Measurements from ENCODE around the gene PROM2. TPM values are rescaled to one million over a fixed set of nuclear protein-coding genes. Genes with fewer than 3 reads are reported as not detected.

Gene PROM2
- total RNA-seq, 2 donors from 2014 or later: 2.2 to 2.3 TPM

GRCh38 chr2:95325590-95326432 is 51.6 kb downstream of the PROM2 start:
- H3K27ac Mint-ChIP-seq: no peak overlapping the region
- Histone ChIP-seq H3K9me3 (ENCODE audit: control insufficient read depth, low read length) (peaks cover 3% of the 10 kb centered on the region), H3K9ac (ENCODE audit: extremely low read depth, low read length, poor library complexity, severe bottlenecking) (no peak overlapping the region), H3K27ac (ENCODE audit: low read depth, low read length) (no peak overlapping the region), H3K4me3 (ENCODE audit: low read length) (no peak overlapping the region), H3K36me3 (ENCODE audit: control insufficient read depth, insufficient read depth, low read length) (no peaks in the 10 kb centered on the region), H3K4me1 (ENCODE audit: control insufficient read depth, insufficient read depth, low read length) (no peaks in the 10 kb centered on the region), H3K27me3 (ENCODE audit: control insufficient read depth, insufficient read depth, low read length, poor library complexity, severe bottlenecking) (no peaks in the 10 kb centered on the region)
- no peaks in the 10 kb centered on the region for H3K4me1 Mint-ChIP-seq
- no peak for DNase-seq
- no peaks in the 10 kb centered on the region for H3K27me3 Mint-ChIP-seq (ENCODE audit: insufficient read depth)
- 92 to 94% methylated on average over 10 of the region's 10 CpGs for WGBS, 2 experiments (ENCODE audit: insufficient coverage in 1 of 2, insufficient read length in 1 of 2)
- no peak overlapping the region for H3K4me3 Mint-ChIP-seq
- H3K9me3 Mint-ChIP-seq: no peaks in the 10 kb centered on the region
- TF ChIP-seq CTCF (conservative IDR thresholded peaks at IDR 0.05): no peak
- H3K36me3 Mint-ChIP-seq (ENCODE audit: low read depth): no peaks in the 10 kb centered on the region

GRCh38 chr2:95326433-95327140 is 52.3 kb downstream of the PROM2 start:
- Mint-ChIP-seq H3K36me3 (ENCODE audit: low read depth) (no peaks in the 10 kb centered on the region), H3K9me3 (no peaks in the 10 kb centered on the region), H3K4me3 (no peak overlapping the region), H3K27me3 (ENCODE audit: insufficient read depth) (no peaks in the 10 kb centered on the region), H3K4me1 (no peaks in the 10 kb centered on the region), H3K27ac (no peak overlapping the region)
- Histone ChIP-seq H3K36me3 (ENCODE audit: control insufficient read depth, insufficient read depth, low read length) (no peaks in the 10 kb centered on the region), H3K9ac (ENCODE audit: extremely low read depth, low read length, poor library complexity, severe bottlenecking) (no peak overlapping the region), H3K9me3 (ENCODE audit: control insufficient read depth, low read length) (peaks cover 3% of the 10 kb centered on the region), H3K4me3 (ENCODE audit: low read length) (no peak overlapping the region), H3K4me1 (ENCODE audit: control insufficient read depth, insufficient read depth, low read length) (no peaks in the 10 kb centered on the region), H3K27ac (ENCODE audit: low read depth, low read length) (no peak overlapping the region), H3K27me3 (ENCODE audit: control insufficient read depth, insufficient read depth, low read length, poor library complexity, severe bottlenecking) (no peaks in the 10 kb centered on the region)
- DNase-seq: no peak
- TF ChIP-seq CTCF (conservative IDR thresholded peaks at IDR 0.05): no peak
- 93 to 94% methylated on average over 24 to 30 of the region's 30 CpGs for WGBS, 2 experiments (ENCODE audit: insufficient coverage in 1 of 2, insufficient read length in 1 of 2)

GRCh38 chr2:95327861-95328260 is 53.6 kb downstream of the PROM2 start:
- H3K36me3 ChIP-seq (ENCODE audit: control insufficient read depth, insufficient read depth, low read length): no peaks in the 10 kb centered on the region
- DNase-seq: no peak
- no peak for TF ChIP-seq CTCF (conservative IDR thresholded peaks at IDR 0.05)
- 88 to 90% methylated on average over 3 to 7 of the region's 7 CpGs for WGBS, 2 experiments (ENCODE audit: insufficient coverage in 1 of 2, insufficient read length in 1 of 2)
- H3K36me3 Mint-ChIP-seq (ENCODE audit: low read depth): no peaks in the 10 kb centered on the region
- no peaks in the 10 kb centered on the region for H3K4me1 Mint-ChIP-seq
- peaks cover 3% of the 10 kb centered on the region for H3K9me3 ChIP-seq (ENCODE audit: control insufficient read depth, low read length)
- no peak overlapping the region for H3K4me3 ChIP-seq (ENCODE audit: low read length)
- H3K27me3 ChIP-seq (ENCODE audit: control insufficient read depth, insufficient read depth, low read length, poor library complexity, severe bottlenecking): no peaks in the 10 kb centered on the region
- H3K4me3 Mint-ChIP-seq: no peak overlapping the region
- H3K9ac ChIP-seq (ENCODE audit: extremely low read depth, low read length, poor library complexity, severe bottlenecking): no peak overlapping the region
- no peak overlapping the region for H3K27ac Mint-ChIP-seq
- no peaks in the 10 kb centered on the region for H3K27me3 Mint-ChIP-seq (ENCODE audit: insufficient read depth)
- no peak overlapping the region for H3K27ac ChIP-seq (ENCODE audit: low read depth, low read length)
- no peaks in the 10 kb centered on the region for H3K9me3 Mint-ChIP-seq
- no peaks in the 10 kb centered on the region for H3K4me1 ChIP-seq (ENCODE audit: control insufficient read depth, insufficient read depth, low read length)
